HG03575 (cell line): ENCODE measurements around the gene HDHD3.
"Not testable (repeated sequence)": the region's sequence is repeated elsewhere in the genome, so short reads cannot be mapped to it uniquely, and the experiment has no call there.

Experiments used
- ATAC-seq: cut with Tn5 transposase; IDR thresholded peaks from one replicate; pipeline ENCODE4 v1.9.1; 2021; ENCODE audit not compliant: unreplicated experiment, insufficient number of reproducible peaks, low FRiP score; ENCODE audit errors: extremely low read depth

Gene HDHD3

GRCh38 chr9:113391917-113392316, 15.1 kb upstream of the HDHD3 start:
- ATAC-seq, result no peak

- ATAC-seq, result no peak
These were observed 13.6 kb upstream of the HDHD3 start for GRCh38 chr9:113390192-113390960.

GRCh38 chr9:113389451-113389850, 12.7 kb upstream of the HDHD3 start:
- no peak for ATAC-seq

GRCh38 chr9:113388833-113389232, 12.0 kb upstream of the HDHD3 start:
- ATAC-seq, result no peak

GRCh38 chr9:113387560-113388230, 10.9 kb upstream of the HDHD3 start:
- ATAC-seq, result no peak

GRCh38 chr9:113386571-113387393, 10.0 kb upstream of the HDHD3 start:
- no peak for ATAC-seq

- ATAC-seq, result no peak
These were observed 5.2 kb upstream of the HDHD3 start for GRCh38 chr9:113381909-113382411.

GRCh38 chr9:113381441-113381840, 4.7 kb upstream of the HDHD3 start:
- ATAC-seq, result not testable (repeated sequence)

GRCh38 chr9:113380869-113381378, 4.1 kb upstream of the HDHD3 start:
- ATAC-seq, result peak; percentile 65

- ATAC-seq, result not testable (repeated sequence)
These were observed 3.0 kb upstream of the HDHD3 start for GRCh38 chr9:113379829-113380210.

GRCh38 chr9:113379094-113379828, 2.5 kb upstream of the HDHD3 start:
- not testable (repeated sequence) for ATAC-seq

GRCh38 chr9:113375057-113376023, 1.4 kb downstream of the HDHD3 start:
- no peak for ATAC-seq

- ATAC-seq, result no peak
These were observed 3.0 kb downstream of the HDHD3 start for GRCh38 chr9:113373676-113374392.

GRCh38 chr9:113373256-113373655, 3.5 kb downstream of the HDHD3 start:
- ATAC-seq, result no peak

- no peak for ATAC-seq
These were observed 4.7 kb downstream of the HDHD3 start for GRCh38 chr9:113372059-113372458.

GRCh38 chr9:113370806-113371325, 5.9 kb downstream of the HDHD3 start:
- ATAC-seq, result no peak

- ATAC-seq, result no peak
These were observed 7.0 kb downstream of the HDHD3 start for GRCh38 chr9:113369855-113370140.
